Stimulated activated naive B cell treated with anti-CD40 and anti-IgM and Interleukin-4, amounts not matched to agents 10 μg/mL and 1 μg/mL and 100 μg/mL, for 72 hours (primary cell): Measurements from ENCODE around the gene CDH19.

Experiments used
- ATAC-seq, 2 donors: fragments of 150-1000 bp; cut with Tn5 transposase; replicated peaks; 2 replicates each; pipeline ENCODE4 v1.10.0; 2021; ENCODE audit warnings: moderate library complexity in 1 of 2
- DNase-seq: peaks from one replicate; pipeline ENCODE4 v3.0.0; 2021
- H3K27ac Mint-ChIP-seq: one replicate; pipeline ENCODE4 v1.8.0; 2022; ENCODE audit warnings: mild to moderate bottlenecking, mixed read lengths
- H3K27me3 Mint-ChIP-seq, 2 donors: one replicate each; pipeline ENCODE4 v1.8.0; 2022; ENCODE audit warnings: mixed read lengths in 2 of 2
- H3K36me3 Mint-ChIP-seq, 2 donors: one replicate each; pipeline ENCODE4 v1.8.0; 2022; ENCODE audit warnings: mixed read lengths in 2 of 2, mild to moderate bottlenecking in 1 of 2
- H3K4me1 Mint-ChIP-seq, 2 donors: one replicate each; pipeline ENCODE4 v1.8.0; 2022; ENCODE audit warnings: mixed read lengths in 2 of 2, mild to moderate bottlenecking in 1 of 2
- H3K4me3 Mint-ChIP-seq, 2 donors: one replicate each; pipeline ENCODE4 v1.8.0; 2022; ENCODE audit warnings: mild to moderate bottlenecking in 2 of 2, mixed read lengths in 2 of 2, moderate library complexity in 1 of 2
- H3K9me3 Mint-ChIP-seq, 2 donors: one replicate each; pipeline ENCODE4 v1.8.0; 2022; ENCODE audit warnings: mixed read lengths in 2 of 2, mild to moderate bottlenecking in 1 of 2

Gene CDH19

DNA sequence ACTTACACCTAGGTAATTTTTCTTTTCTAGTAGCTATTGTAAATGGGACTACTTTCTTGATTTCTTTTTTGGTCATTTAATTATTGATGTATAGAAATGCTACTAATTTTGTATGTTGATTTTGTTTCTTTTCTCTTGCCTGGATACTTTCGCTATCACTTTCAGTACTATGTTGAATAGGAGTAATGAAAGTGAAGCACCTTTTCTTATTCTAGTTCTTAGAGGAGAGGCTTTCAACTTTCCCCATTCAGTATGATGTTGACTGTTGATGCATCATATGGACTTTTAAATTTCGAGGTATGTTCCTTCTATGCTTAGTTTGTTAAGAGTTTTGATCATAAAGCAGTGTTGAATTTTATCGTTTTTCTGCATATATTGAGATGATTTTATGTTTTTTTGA is 142.5 kb downstream of the CDH19 start:
- no peak overlapping the region for H3K27ac Mint-ChIP-seq
- no peaks in the 10 kb centered on the region for H3K4me1 Mint-ChIP-seq
- no peak overlapping the region for H3K4me3 Mint-ChIP-seq
- no peaks in the 10 kb centered on the region for H3K36me3 Mint-ChIP-seq
- ATAC-seq (no peak), DNase-seq (no peak)
- no peaks in the 10 kb centered on the region for H3K27me3 Mint-ChIP-seq
- peaks cover 0 to 4% of the 10 kb centered on the region in 2 donors for H3K9me3 Mint-ChIP-seq

DNA sequence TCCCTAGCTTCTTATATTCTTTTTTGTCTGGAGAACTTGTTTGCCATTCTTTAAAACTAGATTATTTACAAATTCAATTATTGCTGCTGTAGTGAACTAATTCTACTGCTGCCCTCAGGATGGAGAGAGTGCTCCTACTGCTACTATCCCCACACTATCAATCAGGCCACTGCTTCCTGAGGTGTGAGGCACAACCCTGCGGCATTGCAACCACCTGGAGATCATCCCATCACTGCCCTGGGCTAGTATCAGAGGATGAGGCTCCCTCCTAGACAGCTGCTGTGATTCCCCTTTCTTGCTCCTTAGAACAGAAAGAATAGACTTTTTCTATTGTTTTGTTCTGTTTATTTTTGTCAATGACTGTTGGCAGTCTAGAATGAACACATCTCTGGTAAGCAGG is 146.6 kb downstream of the CDH19 start:
- DNase-seq (no peak), ATAC-seq (no peak)
- Mint-ChIP-seq H3K9me3 (peaks cover 0 to 4% of the 10 kb centered on the region in 2 donors), H3K27me3 (no peaks in the 10 kb centered on the region), H3K36me3 (no peaks in the 10 kb centered on the region), H3K4me3 (no peak overlapping the region), H3K4me1 (no peaks in the 10 kb centered on the region), H3K27ac (no peak overlapping the region)
